SK-N-SH (cell line): ENCODE measurements around the gene ZBTB43. TPM values are rescaled to one million over a fixed set of nuclear protein-coding genes. Genes with fewer than 3 reads are reported as not detected.

Experiments used
- CTCF ChIA-PET: fragments of 300-600, 350-600 bp; formaldehyde crosslinking; extraction: SDS; loops from one replicate; lab custom pipeline; 2021; lab: Yijun Ruan, JAX
- POLR2A ChIA-PET: fragments of 350-600 bp; sonication (Branson Sonifier 250); formaldehyde crosslinking; extraction: SDS; loops from one replicate; lab custom pipeline; 2020; ENCODE audit warnings: antibody characterized with exemption, inconsistent platforms; lab: Yijun Ruan, JAX
- DNase-seq: peaks from one replicate; pipeline ENCODE4 v3.0.0; 2012
- H2AFZ ChIP-seq: fragments of 200-600 bp; sonication (generic); 2 replicates; pipeline ENCODE4 v1.8.1; 2016; ENCODE audit warnings: antibody characterized with exemption, mild to moderate bottlenecking, low read depth
- H3F3A ChIP-seq: fragments of 200-600 bp; sonication (generic); replicated peaks from 2 replicates; pipeline ENCODE3; 2016; ENCODE audit warnings: antibody characterized with exemption, mild to moderate bottlenecking; ENCODE audit not compliant: insufficient read depth
- H3K27ac ChIP-seq, 2 experiments: fragments of 200-500 bp in 1 of 2; fragments of 200-600 bp in 1 of 2; sonication (Bioruptor generic) in 1 of 2; sonication (generic), shearing (Covaris generic) in 1 of 2; 2 replicates each; pipeline versions ENCODE4 v1.5.1 to v1.6.1; 2014 to 2016; ENCODE audit warnings: low read depth in 2 of 2, inconsistent platforms in 1 of 2, low read length in 1 of 2, mild to moderate bottlenecking in 1 of 2, mixed read lengths in 1 of 2
- H3K27me3 ChIP-seq: fragments of 200-600 bp; sonication (generic), shearing (Covaris generic); 2 replicates; pipeline ENCODE4 v1.6.1; 2016; ENCODE audit warnings: mixed run types; ENCODE audit not compliant: insufficient read depth
- H3K36me3 ChIP-seq, 2 experiments: fragments of 200-500 bp in 1 of 2; fragments of 200-600 bp in 1 of 2; sonication (Bioruptor generic) in 1 of 2; sonication (generic) in 1 of 2; replicated peaks in 1 of 2; 2 replicates each; pipeline versions ENCODE3 to v1.5.1; 2014 to 2016; ENCODE audit warnings: low read length in 1 of 2, mild to moderate bottlenecking in 1 of 2; ENCODE audit not compliant: insufficient read depth in 2 of 2, control insufficient read depth in 1 of 2
- H3K4me1 ChIP-seq, 2 experiments: fragments of 200-500 bp in 1 of 2; fragments of 200-600 bp in 1 of 2; sonication (Bioruptor generic) in 1 of 2; sonication (generic), shearing (Covaris generic) in 1 of 2; 2 replicates each; pipeline versions ENCODE4 v1.5.1 to v1.6.1; 2014 to 2016; ENCODE audit warnings: low read depth in 1 of 2, low read length in 1 of 2, mixed run types in 1 of 2; ENCODE audit not compliant: insufficient read depth in 2 of 2, control insufficient read depth in 1 of 2
- H3K4me2 ChIP-seq: fragments of 200-600 bp; sonication (generic), shearing (Covaris generic); 2 replicates; pipeline ENCODE4 v1.6.1; 2017; ENCODE audit warnings: mixed run types
- H3K4me3 ChIP-seq, 2 experiments: fragments of 200-500 bp in 1 of 2; fragments of 200-600 bp in 1 of 2; sonication (Bioruptor generic) in 1 of 2; sonication (generic), shearing (Covaris generic) in 1 of 2; 2 replicates each; pipeline versions ENCODE4 v1.5.1 to v1.8.1; 2014 to 2016; ENCODE audit warnings: low read depth in 2 of 2, inconsistent platforms in 1 of 2, low read length in 1 of 2, mild to moderate bottlenecking in 1 of 2, mixed read lengths in 1 of 2, moderate library complexity in 1 of 2
- H3K79me2 ChIP-seq: fragments of 200-600 bp; sonication (generic); 2 replicates; pipeline ENCODE4 v1.8.1; 2017; ENCODE audit warnings: mild to moderate bottlenecking; ENCODE audit not compliant: insufficient read depth
- H3K9ac ChIP-seq: fragments of 200-600 bp; sonication (generic); 2 replicates; pipeline ENCODE4 v1.6.1; 2017; ENCODE audit warnings: mixed run types
- H3K9me2 ChIP-seq: fragments of 200-600 bp; sonication (generic); 2 replicates; pipeline ENCODE4 v1.6.1; 2017; ENCODE audit warnings: mixed run types
- H3K9me3 ChIP-seq: fragments of 200-600 bp; sonication (generic); 2 replicates; pipeline ENCODE4 v1.6.1; 2017; ENCODE audit warnings: mixed run types, mild to moderate bottlenecking, moderate library complexity
- H4K20me1 ChIP-seq: fragments of 200-600 bp; sonication (generic); 2 replicates; pipeline ENCODE4 v1.6.1; 2017; ENCODE audit warnings: mild to moderate bottlenecking, mixed run types; ENCODE audit not compliant: insufficient read depth
- CHD2 ChIP-seq: fragments of 150-350 bp; IDR thresholded peaks from 2 replicates; pipeline ENCODE4 v1.6.1; 2018; ENCODE audit warnings: low read length; ENCODE audit not compliant: partially characterized antibody
- EZH2phosphoT487 ChIP-seq: fragments of 200-600 bp; sonication (generic); IDR thresholded peaks from 2 replicates; pipeline ENCODE4 v1.6.1; 2017; ENCODE audit warnings: low read depth, mixed run types, mild to moderate bottlenecking, antibody characterized with exemption, moderate library complexity, borderline replicate concordance
- JUND ChIP-seq: IDR thresholded peaks from 2 replicates; pipeline ENCODE4 v1.4.0; 2012
- MAX ChIP-seq: IDR thresholded peaks from 2 replicates; pipeline ENCODE4 v1.4.0; 2012; ENCODE audit warnings: low read depth
- MEF2A ChIP-seq: IDR thresholded peaks from 2 replicates; pipeline ENCODE4 v1.4.0; 2012; ENCODE audit warnings: low read depth, borderline replicate concordance
- MXI1 ChIP-seq: IDR thresholded peaks from 2 replicates; pipeline ENCODE4 v1.6.1; 2012; ENCODE audit warnings: mild to moderate bottlenecking, low read depth, low read length, improper control_type of control experiment
- PBX3 ChIP-seq: IDR thresholded peaks from 2 replicates; pipeline ENCODE4; 2012
- POLR2AphosphoS5 ChIP-seq: IDR thresholded peaks from 2 replicates; pipeline ENCODE4 v1.6.1; 2012; ENCODE audit warnings: low read depth, low read length
- SMC3 ChIP-seq: IDR thresholded peaks from 2 replicates; pipeline ENCODE4 v1.6.1; 2012; ENCODE audit warnings: low read depth, low read length, improper control_type of control experiment
- TAF1 ChIP-seq: IDR thresholded peaks from 2 replicates; pipeline ENCODE4 v1.6.1; 2012; ENCODE audit warnings: low read depth, mild to moderate bottlenecking, low read length, moderate library complexity, borderline replicate concordance
- TCF12 ChIP-seq: IDR thresholded peaks from 2 replicates; pipeline ENCODE4 v1.4.0; 2012
- TEAD4 ChIP-seq: IDR thresholded peaks from 2 replicates; pipeline ENCODE4 v1.4.0; 2012; ENCODE audit warnings: mild to moderate bottlenecking, borderline replicate concordance; ENCODE audit not compliant: insufficient read depth
- USF2 ChIP-seq: fragments of 150-350 bp; IDR thresholded peaks from 2 replicates; pipeline ENCODE4 v1.6.1; 2017; ENCODE audit warnings: antibody characterized with exemption, low read length, low read depth, borderline replicate concordance
- YY1 ChIP-seq: IDR thresholded peaks from 2 replicates; pipeline ENCODE4 v1.4.0; 2012; ENCODE audit warnings: low read depth, mild to moderate bottlenecking
- ZBTB33 ChIP-seq: IDR thresholded peaks from 2 replicates; pipeline ENCODE4 v1.4.0; 2012; ENCODE audit warnings: low read depth, borderline replicate concordance
- WGBS: methylation state at CpG from one replicate; pipeline ENCODE4 v1.1.6; 2017; ENCODE audit warnings: low lambda C conversion rate; 5-methylcytosine and 5-hydroxymethylcytosine counted together
- polyA plus RNA-seq, 3 experiments: library from polyadenylated mRNA; depleted of rRNA; stranded (reverse); fragments of >200 nt; gene quantifications; 2 replicates each; pipeline ENCODE4 v1.2.3, GENCODE V29; 2012

Gene ZBTB43
- polyA plus RNA-seq, 1 of the 3 experiments (the other 2 are of a cell fraction) = 3.5 TPM

GRCh38 chr9:126880226-126880946 is 75.5 kb downstream of the ZBTB43 start:
- peaks cover 4% of the 10 kb centered on the region for H3F3A ChIP-seq
- POLR2A ChIA-PET = no interaction called here
- no peak overlapping the region for H3K4me2 ChIP-seq
- no peak for DNase-seq
- no peaks in the 10 kb centered on the region for H3K9me3 ChIP-seq
- no peaks in the 10 kb centered on the region for H3K9me2 ChIP-seq
- no peak overlapping the region for H2AFZ ChIP-seq
- CTCF ChIA-PET = interaction anchor here (0.7 kb wide), 1 partner anchor 20 kb away, joined by 3 read pairs; no protein-coding TSS in a partner anchor
- no peaks in the 10 kb centered on the region; a peak in 2 of 4 replicates for H3K4me1 ChIP-seq
- H3K9ac ChIP-seq = no peak overlapping the region
- H4K20me1 ChIP-seq = peaks cover 30% of the 10 kb centered on the region
- no peak overlapping the region for H3K4me3 ChIP-seq
- peaks cover 28 to 49% of the 10 kb centered on the region in 2 experiments for H3K36me3 ChIP-seq
- 96% methylated on average over 23 of the region's 23 CpGs for WGBS
- no peak overlapping the region for H3K27ac ChIP-seq
- TF ChIP-seq TCF12 (no peak), CHD2 (no peak), POLR2AphosphoS5 (no peak)
- H3K27me3 ChIP-seq = no peaks in the 10 kb centered on the region
- H3K79me2 ChIP-seq = peaks cover 56% of the 10 kb centered on the region

- H3K79me2 ChIP-seq = peaks cover 56% of the 10 kb centered on the region
- POLR2A ChIA-PET = no interaction called here
- H3K9ac ChIP-seq = no peak overlapping the region
- H3K27ac ChIP-seq = no peak overlapping the region
- peaks cover 28 to 49% of the 10 kb centered on the region in 2 experiments for H3K36me3 ChIP-seq
- no peaks in the 10 kb centered on the region; a peak in 2 of 4 replicates for H3K4me1 ChIP-seq
- CTCF ChIA-PET = interaction anchor here (1.5 to 1.7 kb wide), 2 partner anchors 12 to 60 kb away, joined by 4 read pairs; no protein-coding TSS in a partner anchor
- no peak overlapping the region for H2AFZ ChIP-seq
- no peaks in the 10 kb centered on the region for H3K9me2 ChIP-seq
- WGBS = 91% methylated on average over 6 of the region's 6 CpGs
- H3K9me3 ChIP-seq = no peaks in the 10 kb centered on the region
- DNase-seq = no peak
- peaks cover 4% of the 10 kb centered on the region for H3F3A ChIP-seq
- no peaks in the 10 kb centered on the region for H3K27me3 ChIP-seq
- peaks cover 35% of the 10 kb centered on the region for H4K20me1 ChIP-seq
- no peak overlapping the region for H3K4me2 ChIP-seq
- no peak overlapping the region for H3K4me3 ChIP-seq
- no peak for TF ChIP-seq MAX
- no peak for TF ChIP-seq TEAD4
- no peak for TF ChIP-seq EZH2phosphoT487
Observed at GRCh38 chr9:126880947-126881332, 76.1 kb downstream of the ZBTB43 start.

GRCh38 chr9:126882746-126883145 is 77.9 kb downstream of the ZBTB43 start:
- WGBS = 93% methylated on average over 11 of the region's 11 CpGs
- H3K79me2 ChIP-seq = peaks cover 39% of the 10 kb centered on the region; the same call in 1 of the 2 replicates
- TF ChIP-seq MEF2A (no peak), MXI1 (no peak), TCF12 (no peak), PBX3 (no peak), SMC3 (no peak), USF2 (no peak), ZBTB33 (no peak), TAF1 (no peak), JUND (no peak), YY1 (no peak)

More at GRCh38 chr9:126882746-126883145, 77.9 kb downstream of the ZBTB43 start:
- POLR2A ChIA-PET = no interaction called here
- Histone ChIP-seq H3K27ac (no peak overlapping the region), H3K9me3 (no peaks in the 10 kb centered on the region), H4K20me1 (peaks cover 29% of the 10 kb centered on the region), H3K4me1 (no peaks in the 10 kb centered on the region; a peak in 1 of 4 replicates), H3K4me3 (no peak overlapping the region), H2AFZ (no peak overlapping the region), H3K9me2 (no peaks in the 10 kb centered on the region), H3K27me3 (no peaks in the 10 kb centered on the region), H3K4me2 (no peak overlapping the region), H3K36me3 (peaks cover 28 to 49% of the 10 kb centered on the region in 2 experiments), H3F3A (no peaks in the 10 kb centered on the region), H3K9ac (no peak overlapping the region)
- no peak for DNase-seq
- CTCF ChIA-PET = interaction anchor here (1.7 kb wide), 1 partner anchor 10 kb away, joined by 4 read pairs; no protein-coding TSS in a partner anchor
